Measurements from ENCODE around the gene PHF20. TPM values are rescaled to one million over a fixed set of nuclear protein-coding genes. Genes with fewer than 3 reads are reported as not detected.

The PHF20 gene
- total RNA-seq, 3 donors from 2014 or later: 48.5 to 60.0 (median 59.7) TPM

- Histone ChIP-seq H3K27me3 (no peaks in the 10 kb centered on the region), H3K27ac (peak overlapping the region in 1 of 2 donors; percentile 36), H3K4me1 (peaks cover 5 to 21% of the 10 kb centered on the region in 2 donors), H3K4me3 (peak overlapping the region in 2 of 3 donors; percentile 9 to 21), H3K9me3 (no peaks in the 10 kb centered on the region), H3K36me3 (peaks cover 9% of the 10 kb centered on the region)
- TF ChIP-seq POLR2A (IDR thresholded peaks at IDR 0.05): no peak
- no peak for TF ChIP-seq CTCF (IDR thresholded peaks at IDR 0.05)
- TF ChIP-seq POLR2AphosphoS5 (IDR thresholded peaks at IDR 0.05): no peak
- intact Hi-C loops (cut with DNase I; ENCODE audit: low total_unique reads): loop anchor here (5.0 kb wide), 1 partner anchor 276 kb away; no protein-coding TSS in a partner anchor
- no peak for DNase-seq (ENCODE audit: low spot score in 2 of 2)
Observed at GRCh38 chr20:35735826-35736470, 35.9 kb upstream of the PHF20 start.

GRCh38 chr20:35737865-35738333, 33.9 kb upstream of the PHF20 start:
- DNase-seq (ENCODE audit: low spot score in 2 of 2): no peak
- no peak for TF ChIP-seq POLR2A (IDR thresholded peaks at IDR 0.05)
- TF ChIP-seq POLR2AphosphoS5 (IDR thresholded peaks at IDR 0.05): peak in 1 of 3 donors; percentile 6
- Histone ChIP-seq H3K27ac (no peak overlapping the region), H3K4me1 (peaks cover 5 to 18% of the 10 kb centered on the region in 2 donors), H3K27me3 (no peaks in the 10 kb centered on the region), H3K36me3 (peaks cover 9% of the 10 kb centered on the region), H3K9me3 (no peaks in the 10 kb centered on the region), H3K4me3 (no peak overlapping the region)
- intact Hi-C loops (cut with DNase I; ENCODE audit: low total_unique reads): loop anchor here (5.0 kb wide), 1 partner anchor 274 kb away; no protein-coding TSS in a partner anchor

GRCh38 chr20:35738410-35739179, 33.2 kb upstream of the PHF20 start:
- intact Hi-C loops (cut with DNase I; ENCODE audit: low total_unique reads): loop anchor here (5.0 kb wide), 1 partner anchor 274 kb away; no protein-coding TSS in a partner anchor
- peak overlapping the region in 1 of 3 donors; percentile 12 for H3K4me3 ChIP-seq
- H3K4me1 ChIP-seq: peaks cover 5 to 18% of the 10 kb centered on the region in 2 donors

GRCh38 chr20:35739294-35740163, 32.3 kb upstream of the PHF20 start:
- peak overlapping the region; percentile 79 to 87 (median 86) for H3K4me3 ChIP-seq
- H3K36me3 ChIP-seq: peaks cover 9% of the 10 kb centered on the region
- H3K27me3 ChIP-seq: no peaks in the 10 kb centered on the region
- DNase-seq (ENCODE audit: low spot score in 2 of 2): no peak
- TF ChIP-seq POLR2AphosphoS5 (IDR thresholded peaks at IDR 0.05) (peak in 1 of 3 donors; percentile 19), POLR2A (IDR thresholded peaks at IDR 0.05) (no peak), CTCF (IDR thresholded peaks at IDR 0.05) (no peak)
- H3K4me1 ChIP-seq: peaks cover 2 to 18% of the 10 kb centered on the region in 2 donors
- intact Hi-C loops (cut with DNase I; ENCODE audit: low total_unique reads): loop anchor here (5.0 kb wide), 1 partner anchor 273 kb away; no protein-coding TSS in a partner anchor
- H3K27ac ChIP-seq: peak overlapping the region; percentile 0 to 100
- H3K9me3 ChIP-seq: no peaks in the 10 kb centered on the region

More at GRCh38 chr20:35738410-35739179, 33.2 kb upstream of the PHF20 start:
- Histone ChIP-seq H3K27ac (peak overlapping the region in 1 of 2 donors; percentile 17), H3K9me3 (no peaks in the 10 kb centered on the region), H3K36me3 (peaks cover 9% of the 10 kb centered on the region), H3K27me3 (no peaks in the 10 kb centered on the region)
- no peak for TF ChIP-seq CTCF (IDR thresholded peaks at IDR 0.05)
- TF ChIP-seq POLR2AphosphoS5 (IDR thresholded peaks at IDR 0.05): no peak
- TF ChIP-seq POLR2A (IDR thresholded peaks at IDR 0.05): no peak
- no peak for DNase-seq (ENCODE audit: low spot score in 2 of 2)

All from breast epithelium (tissue), 4 donors.